Lower lobe of right lung (tissue), 2 donors: Measurements from ENCODE around the gene PLEK2. TPM values are rescaled to one million over a fixed set of nuclear protein-coding genes. Genes with fewer than 3 reads are reported as not detected.

ENCODE experiments used
- ATAC-seq, 2 donors: fragments of 200-7000 bp; cut with Tn5 transposase; one replicate each; pipeline ENCODE4 v1.9.1; 2020 to 2022; ENCODE audit warnings: mild to moderate bottlenecking in 2 of 2, moderate library complexity in 2 of 2
- DNase-seq: peaks from one replicate; pipeline ENCODE4 v3.0.0-alpha.2; 2020
- H3K27ac ChIP-seq: fragments of 200-600 bp; one replicate; pipeline ENCODE4 v1.8.0; 2022
- H3K27me3 ChIP-seq: fragments of 200-600 bp; one replicate; pipeline ENCODE4 v1.8.0; 2022; ENCODE audit warnings: low read depth
- H3K36me3 ChIP-seq: fragments of 200-600 bp; one replicate; pipeline ENCODE4 v1.8.0; 2022; ENCODE audit warnings: mild to moderate bottlenecking
- H3K4me1 ChIP-seq: fragments of 200-600 bp; one replicate; pipeline ENCODE4 v1.8.0; 2022
- H3K4me3 ChIP-seq: fragments of 200-600 bp; one replicate; pipeline ENCODE4 v1.8.0; 2022; ENCODE audit warnings: mild to moderate bottlenecking
- H3K9me3 ChIP-seq: fragments of 200-600 bp; one replicate; pipeline ENCODE4 v1.8.0; 2022
- CTCF ChIP-seq: fragments of 200-600 bp; IDR thresholded peaks from one replicate; pipeline ENCODE4 v1.8.0; 2022; ENCODE audit warnings: antibody characterized with exemption, mild to moderate bottlenecking
- intact Hi-C: fragments of 100-400 bp; cut with DNase I; formaldehyde crosslinking; loops from one replicate; pipeline ENCODE4 v1.11.0; 2022
- total RNA-seq: library from RNA; stranded (reverse); fragmentation: NEBNext Ultra II Directional; extraction: Animal tissue kit (Norgen Biotek cat#: 25700); gene quantifications from one replicate; pipeline ENCODE4 v1.2.1, GENCODE V29; 2021
- donor health status: DM: no; HTN: yes; CAD: no; lungs with severe emphysema.

PLEK2 gene
- total RNA-seq, 1 donor from 2014 or later, result 2.3 TPM

- H3K36me3 ChIP-seq, result peaks cover 96% of the 10 kb centered on the region
- no peak for DNase-seq
- intact Hi-C loops, result no loop called here
These were observed 34.0 kb downstream of the PLEK2 start for GRCh38 chr14:67377916-67378315.

DNA sequence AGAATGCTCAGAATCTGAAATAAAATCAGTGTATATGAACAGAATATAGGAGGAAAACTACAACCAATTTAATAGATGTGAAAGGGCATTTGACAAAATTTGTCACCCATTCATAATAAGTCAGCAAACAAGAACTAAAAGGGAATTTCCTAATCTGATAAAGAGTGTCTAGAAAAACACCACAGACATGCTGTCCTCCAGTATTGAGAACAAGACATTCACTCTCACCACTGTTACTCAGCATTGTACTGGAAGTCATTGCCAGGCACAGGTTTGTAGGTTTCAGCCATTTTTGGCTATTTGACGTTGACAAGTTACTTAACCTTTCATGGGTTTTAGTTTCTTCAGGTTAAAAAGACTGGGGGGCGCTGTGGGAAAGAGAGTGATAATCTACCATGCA is 38.6 kb downstream of the PLEK2 start:
- Histone ChIP-seq H3K4me3 (no peak overlapping the region), H3K27ac (no peak overlapping the region), H3K36me3 (peaks cover 95% of the 10 kb centered on the region), H3K9me3 (no peaks in the 10 kb centered on the region), H3K27me3 (no peaks in the 10 kb centered on the region), H3K4me1 (no peaks in the 10 kb centered on the region)
- no peak for TF ChIP-seq CTCF
- DNase-seq (no peak), ATAC-seq (no peak)
- intact Hi-C loops, result no loop called here

More at GRCh38 chr14:67377916-67378315, 34.0 kb downstream of the PLEK2 start:
- no peaks in the 10 kb centered on the region for H3K27me3 ChIP-seq
- no peaks in the 10 kb centered on the region for H3K9me3 ChIP-seq
- H3K27ac ChIP-seq, result no peak overlapping the region
- no peaks in the 10 kb centered on the region for H3K4me1 ChIP-seq
- TF ChIP-seq CTCF, result no peak
- no peak for ATAC-seq
- H3K4me3 ChIP-seq, result no peak overlapping the region

DNA sequence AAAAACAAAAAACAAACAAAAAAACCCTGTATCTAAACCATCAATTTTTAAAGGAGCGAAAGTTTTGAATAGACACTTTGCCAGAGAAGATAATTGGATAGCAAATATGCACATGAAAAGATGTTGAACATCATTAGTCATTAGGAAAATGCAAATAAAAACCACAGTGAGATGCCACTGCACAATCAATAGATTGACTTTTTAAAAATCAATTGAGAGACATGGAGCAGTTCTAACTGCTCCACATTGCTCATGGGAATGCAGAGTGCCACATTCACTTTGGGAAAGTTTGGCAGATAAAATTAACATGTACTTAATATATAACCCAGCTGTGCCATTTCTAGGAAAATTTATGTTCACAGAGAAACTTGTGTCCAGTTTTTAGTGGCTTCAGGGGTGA is 39.1 kb downstream of the PLEK2 start:
- intact Hi-C loops, result no loop called here
- Histone ChIP-seq H3K36me3 (peaks cover 95% of the 10 kb centered on the region), H3K4me1 (no peaks in the 10 kb centered on the region), H3K27me3 (no peaks in the 10 kb centered on the region), H3K9me3 (no peaks in the 10 kb centered on the region), H3K4me3 (no peak overlapping the region), H3K27ac (no peak overlapping the region)
- TF ChIP-seq CTCF, result no peak
- DNase-seq, result no peak
- ATAC-seq, result no peak

DNA sequence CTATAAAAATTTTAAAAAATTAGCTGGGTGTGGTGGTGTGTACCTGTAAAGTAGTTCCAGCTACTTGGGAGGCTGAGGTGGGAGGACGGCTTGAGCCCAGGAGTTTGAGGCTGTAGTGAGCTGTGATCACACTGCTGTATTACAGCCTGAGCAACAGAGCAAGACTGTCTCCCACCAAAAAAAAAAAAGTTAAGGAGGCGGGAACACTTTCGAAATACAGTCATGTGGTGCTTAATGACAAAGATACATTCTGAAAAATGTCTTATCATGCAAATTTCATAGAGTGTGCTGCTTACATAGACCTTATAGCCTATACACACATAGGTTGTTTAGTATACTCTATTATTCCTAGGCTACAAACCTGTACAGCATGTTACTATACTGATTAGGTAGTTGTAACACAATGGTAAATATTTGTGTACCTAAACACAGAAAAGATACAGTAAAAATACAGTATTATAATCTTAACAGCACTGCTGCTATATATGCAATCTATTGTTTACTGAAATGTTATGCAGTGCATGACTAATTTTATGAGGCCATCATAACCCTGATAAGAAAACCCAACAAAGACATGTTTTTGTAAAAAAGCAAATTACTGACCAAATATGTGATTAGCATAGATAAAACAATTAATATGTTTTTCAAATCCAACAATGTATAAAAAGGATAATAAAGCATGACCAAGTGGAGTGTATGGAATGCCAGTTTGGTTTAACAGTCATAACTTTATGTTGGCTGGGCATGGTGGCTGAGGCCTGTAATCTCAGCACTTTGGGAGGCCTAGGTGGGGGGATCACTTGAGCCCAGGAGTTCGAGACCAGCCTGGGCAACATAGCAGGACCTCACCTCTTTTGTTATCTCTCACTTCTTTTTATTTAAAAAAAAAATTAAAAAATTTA is 40.5 kb downstream of the PLEK2 start:
- intact Hi-C loops, result no loop called here
- Histone ChIP-seq H3K4me1 (no peaks in the 10 kb centered on the region), H3K4me3 (no peak overlapping the region), H3K27me3 (no peaks in the 10 kb centered on the region), H3K9me3 (no peaks in the 10 kb centered on the region), H3K27ac (no peak overlapping the region), H3K36me3 (peaks cover 95% of the 10 kb centered on the region)
- ATAC-seq, result no peak
- no peak for TF ChIP-seq CTCF
- DNase-seq, result no peak

- no peaks in the 10 kb centered on the region for H3K9me3 ChIP-seq
- no peaks in the 10 kb centered on the region for H3K27me3 ChIP-seq
- H3K27ac ChIP-seq, result no peak overlapping the region
- DNase-seq (no peak), ATAC-seq (no peak)
- intact Hi-C loops, result no loop called here
- no peak for TF ChIP-seq CTCF
- H3K36me3 ChIP-seq, result peaks cover 95% of the 10 kb centered on the region
- no peaks in the 10 kb centered on the region for H3K4me1 ChIP-seq
- no peak overlapping the region for H3K4me3 ChIP-seq
These were observed 41.1 kb downstream of the PLEK2 start for GRCh38 chr14:67370830-67371229.
